ENCODE measurements around the gene RER1.

RER1 gene

DNA sequence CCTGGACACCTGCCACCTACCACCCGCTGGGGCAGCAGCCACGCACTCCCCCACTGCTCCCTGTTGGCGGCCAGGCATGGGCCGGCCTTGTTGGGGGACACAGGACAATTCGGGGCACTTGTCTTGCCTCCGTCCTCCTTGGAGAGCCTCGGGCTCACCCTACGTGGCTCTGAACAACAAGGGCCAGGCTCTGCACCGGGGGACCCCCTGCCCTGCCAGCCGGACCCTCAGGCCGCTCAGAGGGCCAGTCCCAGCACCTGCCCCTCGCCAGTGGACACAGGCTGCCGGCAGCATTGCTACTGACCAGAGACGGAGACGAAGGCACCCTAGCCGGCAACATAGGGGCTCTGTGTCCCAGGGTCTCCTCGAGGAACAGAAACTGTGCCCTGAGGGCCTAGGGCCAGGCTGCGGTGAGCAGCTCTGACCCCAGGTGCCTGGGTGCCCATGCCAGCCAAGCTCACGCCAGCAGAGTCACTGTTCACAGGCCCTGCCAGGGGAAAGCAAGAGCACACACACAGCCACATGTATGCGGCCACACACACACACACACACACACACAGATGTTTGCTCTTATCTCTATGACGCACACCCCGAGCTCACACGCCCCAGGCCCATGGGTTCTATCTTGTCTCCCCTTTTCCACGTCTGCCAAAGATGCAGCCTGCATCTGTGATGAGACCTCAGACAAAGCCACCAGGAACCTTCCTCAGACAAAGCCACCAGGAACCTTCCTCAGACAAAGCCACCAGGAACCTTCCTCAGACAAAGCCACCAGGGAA, 46.2 kb upstream of the RER1 start:
- no peak for DNase-seq (ENCODE audit: low read depth)
- TF ChIP-seq, protein P1, sequence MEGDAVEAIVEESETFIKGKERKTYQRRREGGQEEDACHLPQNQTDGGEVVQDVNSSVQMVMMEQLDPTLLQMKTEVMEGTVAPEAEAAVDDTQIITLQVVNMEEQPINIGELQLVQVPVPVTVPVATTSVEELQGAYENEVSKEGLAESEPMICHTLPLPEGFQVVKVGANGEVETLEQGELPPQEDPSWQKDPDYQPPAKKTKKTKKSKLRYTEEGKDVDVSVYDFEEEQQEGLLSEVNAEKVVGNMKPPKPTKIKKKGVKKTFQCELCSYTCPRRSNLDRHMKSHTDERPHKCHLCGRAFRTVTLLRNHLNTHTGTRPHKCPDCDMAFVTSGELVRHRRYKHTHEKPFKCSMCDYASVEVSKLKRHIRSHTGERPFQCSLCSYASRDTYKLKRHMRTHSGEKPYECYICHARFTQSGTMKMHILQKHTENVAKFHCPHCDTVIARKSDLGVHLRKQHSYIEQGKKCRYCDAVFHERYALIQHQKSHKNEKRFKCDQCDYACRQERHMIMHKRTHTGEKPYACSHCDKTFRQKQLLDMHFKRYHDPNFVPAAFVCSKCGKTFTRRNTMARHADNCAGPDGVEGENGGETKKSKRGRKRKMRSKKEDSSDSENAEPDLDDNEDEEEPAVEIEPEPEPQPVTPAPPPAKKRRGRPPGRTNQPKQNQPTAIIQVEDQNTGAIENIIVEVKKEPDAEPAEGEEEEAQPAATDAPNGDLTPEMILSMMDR (conservative IDR thresholded peaks at IDR 0.05; ENCODE audit: low read depth, low read length) = no peak
- no peak overlapping the region for H3K4me3 ChIP-seq (ENCODE audit: low read depth, low read length)

DNA sequence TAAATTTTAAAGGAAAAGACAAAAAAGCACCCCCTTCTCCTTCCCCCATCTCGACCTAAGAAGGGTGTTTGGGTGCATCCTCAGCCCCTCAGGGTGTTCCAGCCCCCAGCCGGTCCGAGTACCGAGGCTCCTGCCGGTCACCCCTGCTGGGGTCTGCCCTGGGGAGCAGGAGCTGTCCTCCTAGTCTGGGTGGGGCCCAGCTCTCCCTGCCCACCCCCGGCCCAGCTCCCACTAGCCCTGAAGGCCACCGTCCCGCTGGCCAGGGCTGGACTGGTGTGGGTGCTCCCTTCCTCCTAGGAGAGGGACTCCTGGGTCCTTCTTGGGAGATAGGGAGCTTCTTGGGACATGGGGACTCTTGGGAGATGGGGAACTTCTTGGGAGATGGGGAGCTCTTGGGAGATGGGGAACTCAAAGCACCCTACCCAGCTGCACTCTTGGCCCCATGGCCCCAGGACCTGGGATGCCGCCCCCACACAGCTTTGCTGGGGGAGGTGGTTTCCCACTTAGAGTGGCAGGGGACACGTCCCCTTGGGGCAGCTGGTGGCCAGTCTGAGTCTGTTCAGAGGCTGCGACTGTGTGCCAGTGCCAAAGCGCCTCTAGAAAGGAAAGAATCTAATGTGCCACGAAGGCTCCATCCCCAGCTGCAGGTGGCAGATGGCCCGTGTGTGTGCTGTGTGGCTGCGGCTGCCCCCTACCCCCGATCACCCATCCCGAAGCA, 44.8 kb upstream of the RER1 start:
- TF ChIP-seq, protein P1 (conservative IDR thresholded peaks at IDR 0.05; ENCODE audit: low read depth, low read length) = no peak
- no peak overlapping the region for H3K4me3 ChIP-seq (ENCODE audit: low read depth, low read length)
- DNase-seq (ENCODE audit: low read depth) = no peak

DNA sequence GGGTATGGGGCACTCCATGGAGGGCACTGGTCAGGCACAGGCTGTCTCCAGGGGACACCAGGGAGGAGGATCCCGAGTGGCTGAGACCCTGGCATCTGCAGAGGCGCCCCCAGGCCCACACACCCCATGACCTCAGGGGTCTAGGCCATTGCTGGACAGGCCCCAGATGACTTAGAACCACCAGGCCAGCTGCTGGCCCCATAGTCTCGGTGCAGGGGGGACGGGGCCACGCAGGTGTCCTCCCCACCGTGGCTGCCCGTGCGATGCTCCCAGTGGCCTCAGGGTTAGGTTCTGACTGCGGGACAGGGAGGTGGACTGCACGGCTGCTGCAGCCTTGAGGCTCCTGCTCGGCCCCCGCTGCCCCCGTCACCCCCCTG, 44.2 kb upstream of the RER1 start:
- no peak for DNase-seq (ENCODE audit: low read depth)

DNA sequence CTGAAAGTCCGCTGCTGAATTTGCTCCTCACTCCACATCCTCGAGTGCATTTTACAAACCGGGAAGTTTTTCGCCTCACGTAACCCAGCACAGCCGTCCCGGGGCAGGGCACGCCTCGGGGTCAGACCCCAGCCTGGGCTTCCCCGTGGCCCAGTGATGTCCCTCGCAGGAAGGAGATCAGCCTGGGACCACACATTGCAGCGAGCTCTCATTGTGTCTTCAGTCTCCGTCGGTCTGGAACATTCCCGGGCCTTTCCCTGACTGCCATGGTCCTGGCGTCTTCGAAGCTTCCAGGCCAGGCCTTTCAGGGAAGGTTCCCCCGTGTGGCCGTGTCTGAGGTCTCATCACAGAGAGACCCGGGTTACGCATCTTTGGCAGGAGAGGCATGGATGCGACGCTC, 43.7 kb upstream of the RER1 start:
- no peak for DNase-seq (ENCODE audit: low read depth)
- H3K4me3 ChIP-seq (ENCODE audit: low read depth, low read length) = no peak overlapping the region
- TF ChIP-seq, protein P1 (conservative IDR thresholded peaks at IDR 0.05; ENCODE audit: low read depth, low read length) = no peak

More for the DNA sequence above, 44.2 kb upstream of the RER1 start:
- H3K4me3 ChIP-seq (ENCODE audit: low read depth, low read length) = no peak overlapping the region
- TF ChIP-seq, protein P1 (conservative IDR thresholded peaks at IDR 0.05; ENCODE audit: low read depth, low read length) = no peak

DNA sequence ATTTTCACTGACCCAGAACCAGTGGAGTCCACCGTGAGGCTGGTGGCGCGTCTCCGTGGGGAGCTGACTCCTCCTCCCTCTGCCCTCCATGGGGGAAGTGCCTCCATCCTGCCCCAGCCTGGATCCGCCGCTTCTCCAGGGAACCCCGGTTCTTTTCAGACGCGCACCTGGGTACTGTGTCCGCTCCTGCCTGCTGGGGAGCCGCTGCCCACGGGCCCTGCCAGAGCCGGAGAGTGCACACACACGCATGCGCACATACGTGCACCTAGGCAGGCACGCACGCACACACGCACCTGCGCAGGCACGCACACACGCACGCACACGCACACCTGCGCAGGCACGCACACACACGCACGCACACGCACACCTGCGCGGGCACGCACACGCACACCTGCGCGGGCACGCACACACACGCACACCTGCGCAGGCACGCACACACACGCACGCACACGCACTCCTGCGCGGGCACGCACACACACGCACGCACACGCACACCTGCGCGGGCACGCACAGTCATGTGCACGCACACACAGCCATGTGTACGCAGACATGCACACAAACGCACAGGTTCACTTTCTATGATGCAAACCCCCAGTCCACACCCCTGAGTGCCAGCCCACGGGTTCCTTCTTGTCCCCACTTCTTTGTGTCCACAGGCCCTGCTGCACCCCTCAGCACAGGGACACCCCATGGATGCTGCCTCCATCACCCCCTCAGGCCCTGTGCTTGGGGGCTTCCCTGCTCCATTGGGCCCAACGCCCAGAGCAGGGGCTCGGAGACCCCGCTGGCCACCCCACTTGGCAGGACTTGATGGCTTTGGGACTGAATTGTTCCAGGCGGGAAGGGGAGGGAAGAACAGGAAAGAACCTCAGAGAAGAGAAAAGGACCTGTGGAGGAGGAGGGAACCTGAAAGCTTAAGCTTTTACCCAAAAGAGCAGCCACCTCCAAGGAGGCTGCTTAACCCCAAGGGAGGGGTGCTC, 43.0 kb upstream of the RER1 start:
- TF ChIP-seq, protein P1 (conservative IDR thresholded peaks at IDR 0.05; ENCODE audit: low read depth, low read length) = no peak
- no peak overlapping the region for H3K4me3 ChIP-seq (ENCODE audit: low read depth, low read length)
- DNase-seq (ENCODE audit: low read depth) = no peak

DNA sequence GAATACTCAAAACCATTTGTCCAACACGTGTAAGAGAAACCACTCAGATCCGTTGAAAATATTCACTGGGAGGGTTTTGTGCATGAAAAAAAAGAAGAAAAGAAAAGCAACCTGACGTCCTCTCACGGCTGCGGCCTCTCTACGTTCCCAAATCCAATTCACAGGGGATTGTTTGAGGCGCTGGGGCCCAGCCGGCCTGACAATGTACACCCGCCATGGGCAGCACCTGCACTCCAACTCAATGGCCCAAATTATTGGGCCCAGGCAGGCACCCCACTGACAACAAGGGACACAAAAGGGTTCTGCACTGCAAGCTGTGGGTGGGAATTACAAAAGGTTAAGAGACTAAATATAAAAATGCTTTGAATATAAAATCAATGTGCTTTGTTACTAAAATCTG, 41.8 kb upstream of the RER1 start:
- DNase-seq (ENCODE audit: low read depth) = no peak
- H3K4me3 ChIP-seq (ENCODE audit: low read depth, low read length) = no peak overlapping the region
- TF ChIP-seq, protein P1 (conservative IDR thresholded peaks at IDR 0.05; ENCODE audit: low read depth, low read length) = no peak
